CD14-positive monocyte (primary cell): ENCODE results near the gene SUCLG1. TPM values are rescaled to one million over a fixed set of nuclear protein-coding genes. Genes with fewer than 3 reads are reported as not detected.

Experiments
- DNase-seq, 3 donors: peaks; one replicate each; pipeline ENCODE4 v3.0.0-alpha.2; 2011 to 2022
- H2AFZ ChIP-seq: 2 replicates; pipeline ENCODE4 v1.6.0; 2012; ENCODE audit warnings: mild to moderate bottlenecking, low read depth, low read length, inconsistent platforms; ENCODE audit not compliant: insufficient read depth, poor library complexity, severe bottlenecking
- H3K27ac ChIP-seq, 2 donors: 1 replicate in 1 of 2; 2 replicates in 1 of 2; pipeline ENCODE4 v1.5.1; 2012 to 2013; ENCODE audit warnings: low read length in 2 of 2, control low read depth in 1 of 2, inconsistent platforms in 1 of 2, low read depth in 1 of 2, mild to moderate bottlenecking in 1 of 2
- H3K27me3 ChIP-seq, 2 donors: one replicate each; pipeline versions ENCODE4 v1.6.0 to v1.6.1; 2011 to 2013; ENCODE audit warnings: low read length in 2 of 2; ENCODE audit not compliant: control insufficient read depth in 2 of 2, insufficient read depth in 2 of 2
- H3K36me3 ChIP-seq, 2 donors: replicated peaks in 1 of 2; 1 replicate in 1 of 2; 2 replicates in 1 of 2; pipeline versions ENCODE4 v1.5.1 to v1.6.1; 2012 to 2013; ENCODE audit warnings: low read length in 2 of 2, control low read depth in 1 of 2, inconsistent platforms in 1 of 2, mild to moderate bottlenecking in 1 of 2; ENCODE audit not compliant: insufficient read depth in 2 of 2, control insufficient read depth in 1 of 2
- H3K4me1 ChIP-seq, 2 donors: 1 replicate in 1 of 2; 2 replicates in 1 of 2; pipeline versions ENCODE4 v1.5.1 to v1.6.1; 2012 to 2013; ENCODE audit warnings: low read length in 2 of 2, control low read depth in 1 of 2, inconsistent platforms in 1 of 2, mild to moderate bottlenecking in 1 of 2, moderate library complexity in 1 of 2; ENCODE audit not compliant: insufficient read depth in 2 of 2, control insufficient read depth in 1 of 2
- H3K4me2 ChIP-seq: replicated peaks from 2 replicates; pipeline ENCODE3; 2012; ENCODE audit warnings: low read length, moderate library complexity, mild to moderate bottlenecking; ENCODE audit not compliant: poor library complexity, severe bottlenecking; ENCODE audit errors: extremely low read depth
- H3K4me3 ChIP-seq, 3 experiments: fragments of 200-600 bp in 1 of 3; sonication (generic) in 1 of 3; replicated peaks in 1 of 3; 1 replicate in 2 of 3; 2 replicates in 1 of 3; pipeline ENCODE4 v1.5.1; 2011 to 2013; ENCODE audit warnings: low read length in 3 of 3, mild to moderate bottlenecking in 3 of 3, control low read depth in 2 of 3, low read depth in 2 of 3, inconsistent platforms in 1 of 3, moderate library complexity in 1 of 3
- H3K79me2 ChIP-seq: 2 replicates; pipeline ENCODE4 v1.6.0; 2012; ENCODE audit warnings: mild to moderate bottlenecking, control low read depth, inconsistent platforms, low read length, moderate library complexity; ENCODE audit not compliant: insufficient read depth
- H3K9ac ChIP-seq: 2 replicates; pipeline ENCODE4 v1.6.0; 2017; ENCODE audit warnings: low read length, mild to moderate bottlenecking; ENCODE audit not compliant: insufficient read depth, poor library complexity, severe bottlenecking
- H3K9me3 ChIP-seq, 2 donors: replicated peaks in 1 of 2; 1 replicate in 1 of 2; 2 replicates in 1 of 2; pipeline versions ENCODE4 v1.5.1 to v1.6.1; 2012 to 2013; ENCODE audit warnings: low read length in 2 of 2, control low read depth in 1 of 2; ENCODE audit not compliant: control insufficient read depth in 1 of 2, insufficient read depth in 1 of 2
- H4K20me1 ChIP-seq: 2 replicates; pipeline ENCODE4 v1.6.0; 2012; ENCODE audit warnings: mild to moderate bottlenecking, low read length, control low read depth, moderate library complexity; ENCODE audit not compliant: insufficient read depth
- H3K27ac Mint-ChIP-seq, 7 donors: one replicate each; pipeline ENCODE4 v1.8.0; 2020; ENCODE audit warnings: mild to moderate bottlenecking in 7 of 7, mixed read lengths in 7 of 7, moderate library complexity in 6 of 7, inconsistent platforms in 2 of 7
- H3K27me3 Mint-ChIP-seq, 3 donors: one replicate each; pipeline ENCODE4 v1.8.0; 2021 to 2022; ENCODE audit warnings: low read depth in 3 of 3, mild to moderate bottlenecking in 3 of 3, mixed read lengths in 3 of 3, moderate library complexity in 3 of 3, inconsistent platforms in 1 of 3
- H3K36me3 Mint-ChIP-seq, 2 donors: one replicate each; pipeline ENCODE4 v1.8.0; 2020; ENCODE audit warnings: mixed read lengths in 2 of 2, inconsistent platforms in 1 of 2, mild to moderate bottlenecking in 1 of 2
- H3K4me1 Mint-ChIP-seq: one replicate; pipeline ENCODE4 v1.8.0; 2020; ENCODE audit warnings: mild to moderate bottlenecking, mixed read lengths
- H3K4me3 Mint-ChIP-seq, 2 donors: one replicate each; pipeline ENCODE4 v1.8.0; 2020; ENCODE audit warnings: mild to moderate bottlenecking in 2 of 2, mixed read lengths in 2 of 2, moderate library complexity in 1 of 2
- H3K9me3 Mint-ChIP-seq, 7 donors: one replicate each; pipeline ENCODE4 v1.8.0; 2020 to 2022; ENCODE audit warnings: mixed read lengths in 7 of 7, mild to moderate bottlenecking in 6 of 7, moderate library complexity in 6 of 7, inconsistent platforms in 2 of 7
- CTCF ChIP-seq: fragments of 200-600 bp; IDR thresholded peaks from one replicate; pipeline ENCODE4 v1.8.0; 2022; ENCODE audit warnings: antibody characterized with exemption, mild to moderate bottlenecking
- WGBS: methylation state at CpG from one replicate; pipeline ENCODE4 v1.1.5; 2013; ENCODE audit warnings: missing lambda C conversion rate; ENCODE audit not compliant: insufficient coverage; 5-methylcytosine and 5-hydroxymethylcytosine counted together
- intact Hi-C, 2 donors: fragments of 100-400 bp; cut with micrococcal nuclease; formaldehyde crosslinking; loops; one replicate each; pipeline versions ENCODE4 v1.15.0 to v1.15.1; 2023
- polyA minus RNA-seq: library from RNA; depleted of rRNA, polyadenylated mRNA; stranded (reverse); fragments of >200 nt; gene quantifications from 2 replicates; pipeline ENCODE4 v1.2.3, GENCODE V29; 2012
- polyA plus RNA-seq, 3 donors: library from polyadenylated mRNA; depleted of rRNA in 1 of 3; unstranded in 2 of 3; stranded (reverse) in 1 of 3; fragments of 300-500 nt in 2 of 3; fragments of >200 nt in 1 of 3; fragmentation: Illumina TruSeq in 2 of 3; gene quantifications; 1 replicate in 2 of 3; 2 replicates in 1 of 3; pipeline ENCODE4 v1.2.3, GENCODE V29; 2012 to 2021
- total RNA-seq, 12 experiments: library from RNA in 1 of 12; stranded (reverse) in 1 of 12; fragments of 120-200 nt in 1 of 12; gene quantifications; one replicate each; pipeline ENCODE4 v1.2.4 and lab custom pipeline; 2013 to 2026; ENCODE audit warnings: mixed read lengths in 6 of 12, inconsistent platforms in 1 of 12

SUCLG1 gene
- total RNA-seq (2013): 53.7 TPM
- polyA plus RNA-seq (100 to 1,000 TPM in 1 of 3 donors, 10 to 100 TPM in 2; 24.9 to 114 (median 98.9) TPM), polyA minus RNA-seq (19.1 and 24.4 TPM in 2 replicates), total RNA-seq (lab: John Stamatoyannopoulos, UW) (12.7 to 40.9 (median 29.4) reads per million in 11 experiments)

DNA sequence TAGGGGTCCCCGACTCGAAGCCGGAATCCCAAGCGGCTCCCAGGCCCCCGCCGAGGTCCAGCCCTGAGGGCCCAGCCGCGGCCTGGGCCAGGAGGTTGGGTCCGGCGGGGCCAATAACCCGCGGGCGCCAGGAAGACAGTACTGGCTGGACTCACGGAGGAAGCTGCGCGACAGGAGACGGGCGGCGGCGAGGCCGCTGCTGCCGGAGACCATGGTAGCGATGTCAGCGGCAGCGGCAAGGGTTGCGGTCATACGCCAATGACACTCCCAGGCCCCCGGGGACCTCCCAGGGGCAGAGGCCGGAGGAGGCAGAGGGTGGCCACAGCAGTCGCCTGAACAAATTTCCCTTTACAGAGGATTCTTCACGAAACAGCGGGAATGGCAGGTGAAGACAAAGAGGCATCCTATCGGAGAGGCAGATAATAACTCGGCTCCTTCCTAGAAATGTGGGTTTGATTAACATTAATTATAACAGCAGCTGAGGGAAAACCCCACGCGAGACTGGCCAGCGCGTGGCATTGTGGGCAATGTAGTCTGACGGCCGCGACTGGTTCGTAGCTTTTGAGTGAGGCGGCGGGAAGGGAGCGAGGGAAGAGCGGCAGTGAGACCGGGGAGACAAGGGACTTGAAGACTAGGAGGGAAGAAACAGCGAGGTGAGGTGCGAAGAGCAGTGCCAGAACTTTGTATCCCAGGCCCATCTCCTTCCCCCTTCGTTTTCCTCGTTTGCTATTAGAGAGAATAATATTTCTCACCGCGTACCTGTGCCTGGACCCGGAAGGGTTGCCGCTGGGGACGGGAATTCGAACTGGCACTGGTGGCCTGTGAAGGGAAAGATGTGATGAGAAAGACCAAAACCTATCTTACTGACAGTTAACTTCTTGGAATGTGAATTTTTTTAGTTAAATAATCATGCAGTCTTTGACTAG, at the start of gene SUCLG1:
Gene SUCLG1 (minus strand): TSS at position 263 of the 926 bp plus-strand sequence. CDS start 11 bp downstream, at position 252.
- H3K4me2 ChIP-seq: peak within 1 kb of the TSS; percentile 92
- Mint-ChIP-seq H3K36me3 (peaks cover 4 to 6% of the 10 kb centered on the region in 2 donors), H3K27ac (peak within 1 kb of the TSS; percentile 98 to 100 (median 99)), H3K4me3 (peak within 1 kb of the TSS; percentile 96 to 100), H3K27me3 (peaks cover 0 to 6% (median 0%) of the 10 kb centered on the region in 3 donors), H3K4me1 (peaks cover 41% of the 10 kb centered on the region), H3K9me3 (peaks cover 0 to 3% (median 0%) of the 10 kb centered on the region in 7 donors)
- H3K79me2 ChIP-seq: peaks cover 43% of the 10 kb centered on the region
- no peak for TF ChIP-seq CTCF
- DNase-seq: peak; percentile 82 to 84 (median 82)
- intact Hi-C loops: no loop called here
- WGBS: under 1% methylated on average over 50 of the region's 57 CpGs
- H3K4me3 ChIP-seq: peak within 1 kb of the TSS; percentile 73 to 92 (median 83)
- H2AFZ ChIP-seq: peak within 1 kb of the TSS; percentile 97
- H3K27me3 ChIP-seq: no peaks in the 10 kb centered on the region
- H4K20me1 ChIP-seq: peaks cover 10% of the 10 kb centered on the region
- peak within 1 kb of the TSS; percentile 58 to 91 for H3K27ac ChIP-seq
- H3K9me3 ChIP-seq: no peaks in the 10 kb centered on the region
- peaks cover 3 to 5% of the 10 kb centered on the region in 2 donors for H3K36me3 ChIP-seq
- peak within 1 kb of the TSS; percentile 92 for H3K9ac ChIP-seq
- peaks cover 25 to 36% of the 10 kb centered on the region in 2 donors for H3K4me1 ChIP-seq

DNA sequence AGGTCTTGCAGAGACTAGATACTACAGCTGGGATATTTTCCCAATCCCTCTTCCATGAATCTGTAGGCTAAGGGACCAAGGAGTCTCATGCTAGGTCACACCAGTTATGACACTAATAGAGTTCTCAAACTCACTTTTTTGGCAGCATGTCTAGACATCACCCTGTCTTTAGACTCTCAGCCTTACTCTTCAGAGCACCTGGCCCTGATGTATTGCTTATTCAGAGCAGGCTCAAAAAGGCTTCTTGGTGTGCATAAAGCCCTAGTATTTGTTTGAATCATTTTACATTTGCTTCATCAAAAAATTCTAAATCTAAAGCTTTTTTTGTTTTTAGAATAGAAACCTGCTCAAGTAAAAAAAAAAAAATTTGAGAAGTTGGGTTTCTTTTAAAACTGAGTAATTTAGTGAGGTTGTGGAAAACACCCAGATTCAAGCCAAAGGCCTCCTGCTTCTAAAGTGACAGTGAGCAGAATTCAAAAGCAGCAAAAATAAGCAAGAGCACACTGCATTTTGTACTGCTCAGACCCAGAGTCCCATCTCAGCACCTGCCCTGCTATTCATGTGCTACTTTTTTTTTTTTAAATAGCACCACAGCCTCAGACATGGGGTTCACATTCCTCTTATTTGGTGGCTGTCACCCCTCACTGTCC, 39.2 kb upstream of the SUCLG1 start:
- Histone ChIP-seq H3K4me3 (no peak overlapping the region), H4K20me1 (no peaks in the 10 kb centered on the region), H3K79me2 (no peaks in the 10 kb centered on the region), H3K9me3 (no peaks in the 10 kb centered on the region), H3K4me2 (no peak overlapping the region), H3K9ac (no peak overlapping the region), H3K27ac (no peak overlapping the region), H3K36me3 (no peaks in the 10 kb centered on the region), H3K27me3 (no peaks in the 10 kb centered on the region), H3K4me1 (no peaks in the 10 kb centered on the region), H2AFZ (no peak overlapping the region)
- no peak for TF ChIP-seq CTCF
- H3K9me3 Mint-ChIP-seq: peaks cover 0 to 4% (median 0%) of the 10 kb centered on the region in 7 donors
- no peak overlapping the region for H3K4me3 Mint-ChIP-seq
- H3K4me1 Mint-ChIP-seq: peaks cover 4% of the 10 kb centered on the region
- DNase-seq: no peak
- peaks cover 0 to 12% (median 3%) of the 10 kb centered on the region in 3 donors for H3K27me3 Mint-ChIP-seq
- H3K36me3 Mint-ChIP-seq: no peaks in the 10 kb centered on the region
- H3K27ac Mint-ChIP-seq: no peak overlapping the region
- intact Hi-C loops: loop anchor here in 1 of 2 donors (5.0 kb wide), 1 partner anchor 364 kb away; no protein-coding TSS in a partner anchor
